ENCODE data around the gene TRIM71. TPM values are rescaled to one million over a fixed set of nuclear protein-coding genes. Genes with fewer than 3 reads are reported as not detected.

Gene TRIM71
- total RNA-seq, 4 donors from 2014 or later = 0.16 TPM; not detected in 3

- TF ChIP-seq CTCF (IDR thresholded peaks at IDR 0.05; ENCODE audit: low read depth) = no peak
These were observed 23.1 kb upstream of the TRIM71 start for GRCh38 chr3:32794487-32795308.

GRCh38 chr3:32797776-32798175, 20.0 kb upstream of the TRIM71 start:
- no peak for TF ChIP-seq CTCF (IDR thresholded peaks at IDR 0.05; ENCODE audit: low read depth)

GRCh38 chr3:32813180-32813579, 4.6 kb upstream of the TRIM71 start:
- no peak for TF ChIP-seq CTCF (IDR thresholded peaks at IDR 0.05; ENCODE audit: low read depth)

DNA sequence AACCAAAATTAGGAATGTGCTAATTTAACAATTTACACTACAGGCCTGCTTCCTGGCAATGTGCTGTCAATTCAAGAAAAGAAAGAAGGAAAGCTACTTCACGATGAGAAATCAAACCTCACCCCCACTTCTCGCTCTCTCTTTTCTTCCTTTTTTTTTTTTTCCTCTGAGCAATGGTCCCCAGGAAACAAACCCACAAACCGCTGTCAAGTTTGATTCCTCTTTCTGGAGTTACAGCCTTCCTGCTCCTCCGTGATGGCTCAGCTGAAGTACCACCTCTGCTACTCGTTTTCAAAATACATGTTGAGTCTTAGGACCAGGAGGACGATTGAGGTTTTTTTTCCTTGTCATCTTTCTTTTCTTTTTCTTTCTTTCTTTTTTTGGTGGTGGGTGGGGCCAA, 3.4 kb upstream of the TRIM71 start:
- TF ChIP-seq CTCF (IDR thresholded peaks at IDR 0.05; ENCODE audit: low read depth) = no peak

GRCh38 chr3:32815841-32816438, 1.9 kb upstream of the TRIM71 start:
- no peak for TF ChIP-seq CTCF (IDR thresholded peaks at IDR 0.05; ENCODE audit: low read depth)

DNA sequence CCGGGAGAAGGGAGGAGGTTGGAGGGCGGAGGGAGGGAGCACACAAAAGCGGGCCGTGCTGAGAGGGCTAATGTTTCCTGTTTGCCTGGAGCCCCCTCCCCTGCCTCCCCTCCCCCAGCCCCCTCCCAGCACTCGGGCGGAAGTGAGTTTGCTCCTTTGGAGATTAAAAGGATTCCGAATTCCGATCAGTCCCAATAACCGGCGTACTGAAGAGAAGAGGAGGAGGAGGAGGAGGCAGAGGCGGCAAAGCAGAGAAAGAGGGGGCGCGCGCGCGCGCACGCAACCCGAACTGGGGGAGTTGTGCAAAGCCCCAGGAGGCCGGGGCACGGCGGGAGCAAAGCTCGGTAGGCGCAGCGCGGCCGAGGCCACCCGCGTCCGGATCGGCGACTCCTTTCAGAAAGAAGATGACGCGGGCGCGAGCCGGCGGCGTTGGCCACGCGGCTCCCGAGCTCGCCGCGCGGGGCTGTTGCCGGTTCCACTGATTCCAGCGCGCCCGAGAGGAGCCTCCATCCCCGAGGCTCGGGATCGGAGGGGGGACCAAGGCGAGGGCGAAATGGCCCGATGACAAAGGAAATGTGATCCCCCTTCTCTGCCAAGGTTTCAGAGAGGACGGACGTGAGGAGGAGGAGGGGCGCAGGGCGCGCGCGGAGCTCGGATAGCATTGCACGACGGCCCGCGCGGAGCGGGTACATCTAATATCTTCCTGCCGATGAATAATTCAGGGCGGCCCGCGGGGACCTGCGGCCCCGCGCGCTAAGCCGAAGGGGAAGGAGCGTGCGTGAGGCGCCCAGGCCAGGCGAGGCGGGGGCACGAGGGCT, 1.1 kb upstream of the TRIM71 start:
- no peak for TF ChIP-seq CTCF (IDR thresholded peaks at IDR 0.05; ENCODE audit: low read depth)

- TF ChIP-seq CTCF (IDR thresholded peaks at IDR 0.05; ENCODE audit: low read depth) = no peak
These were observed 590 bp upstream of the TRIM71 start for GRCh38 chr3:32817257-32817557.

All from subcutaneous adipose tissue (tissue), 4 donors.